ENCODE measurements around the gene MND1. TPM values are rescaled to one million over a fixed set of nuclear protein-coding genes. Genes with fewer than 3 reads are reported as not detected.
A peak's percentile ranks its signal among the peaks of the same experiment; 100 is the strongest.

The MND1 gene
- 2.4 and 9.0 TPM in 2 replicates for total RNA-seq

DNA sequence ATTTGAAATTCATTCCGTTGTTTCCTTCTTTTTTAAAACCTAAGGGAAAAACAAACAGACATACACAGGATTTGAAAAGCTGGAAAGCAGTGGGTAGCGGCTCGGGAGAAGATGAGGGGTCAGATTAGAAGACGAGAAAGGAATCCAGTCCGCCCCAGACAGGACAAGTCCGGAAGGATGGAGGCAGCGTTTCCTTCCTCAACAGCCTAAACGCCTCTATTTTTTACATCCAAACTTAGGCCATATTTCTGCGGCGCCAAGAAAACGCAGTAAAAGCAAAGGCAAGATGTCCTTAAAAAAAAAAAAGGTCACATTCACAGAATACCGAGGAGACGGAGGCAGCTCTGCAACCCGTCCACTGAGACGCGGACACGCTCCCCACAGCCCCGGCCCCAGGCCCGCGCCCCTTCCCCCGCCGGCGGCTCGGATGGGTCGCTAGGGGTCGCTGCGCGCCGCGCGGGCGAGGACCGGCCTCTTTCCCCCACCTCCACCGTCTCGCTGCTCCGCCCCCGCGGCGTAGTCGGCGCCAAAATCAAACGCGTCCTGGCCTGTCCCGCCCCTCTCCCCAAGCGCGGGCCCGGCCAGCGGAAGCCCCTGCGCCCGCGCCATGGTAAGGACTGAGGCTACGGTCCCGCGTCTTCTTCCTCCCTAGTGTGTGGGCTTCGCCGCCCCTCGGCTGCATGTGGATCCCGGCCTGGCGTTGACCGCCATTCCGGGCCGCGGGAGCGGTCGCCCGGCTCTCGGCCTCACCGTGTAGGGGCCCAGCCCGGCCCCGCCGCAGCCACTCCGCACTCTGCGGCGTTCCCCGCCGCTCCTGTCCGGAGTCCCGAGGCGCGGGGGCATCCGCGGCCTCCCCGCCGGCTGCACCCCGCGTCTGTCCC lies at the start of gene MND1:
TSS of gene MND1 (plus strand) at position 558 of the 881 bp plus-strand sequence. CDS start at position 608, 50 bp downstream.
- DNase-seq (ENCODE audit: low read depth): peak; percentile 32

DNA sequence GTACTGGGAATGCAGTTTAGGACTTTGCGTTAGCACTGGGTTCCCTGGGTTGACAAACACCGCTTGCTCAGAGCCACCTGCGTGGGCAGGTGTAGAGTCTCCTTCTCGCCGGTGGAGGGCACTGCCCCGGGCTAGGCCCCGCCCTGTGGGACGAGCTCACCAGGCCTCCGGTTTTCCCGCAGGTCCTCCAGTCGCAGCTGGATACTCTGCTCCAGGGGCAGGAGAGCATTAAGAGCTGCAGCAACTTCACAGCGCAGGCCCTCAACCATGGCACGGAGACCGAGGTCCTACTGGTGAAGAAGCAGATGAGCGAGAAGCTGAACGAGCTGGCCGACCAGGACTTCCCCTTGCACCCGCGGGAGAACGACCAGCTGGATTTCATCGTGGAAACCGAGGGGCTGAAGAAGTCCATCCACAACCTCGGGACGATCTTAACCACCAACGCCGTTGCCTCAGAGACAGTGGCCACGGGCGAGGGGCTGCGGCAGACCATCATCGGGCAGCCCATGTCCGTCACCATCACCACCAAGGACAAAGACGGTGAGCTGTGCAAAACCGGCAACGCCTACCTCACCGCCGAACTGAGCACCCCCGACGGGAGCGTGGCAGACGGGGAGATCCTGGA lies 49.2 kb upstream of the MND1 start:
- DNase-seq (ENCODE audit: low read depth): peak; percentile 6

DNA sequence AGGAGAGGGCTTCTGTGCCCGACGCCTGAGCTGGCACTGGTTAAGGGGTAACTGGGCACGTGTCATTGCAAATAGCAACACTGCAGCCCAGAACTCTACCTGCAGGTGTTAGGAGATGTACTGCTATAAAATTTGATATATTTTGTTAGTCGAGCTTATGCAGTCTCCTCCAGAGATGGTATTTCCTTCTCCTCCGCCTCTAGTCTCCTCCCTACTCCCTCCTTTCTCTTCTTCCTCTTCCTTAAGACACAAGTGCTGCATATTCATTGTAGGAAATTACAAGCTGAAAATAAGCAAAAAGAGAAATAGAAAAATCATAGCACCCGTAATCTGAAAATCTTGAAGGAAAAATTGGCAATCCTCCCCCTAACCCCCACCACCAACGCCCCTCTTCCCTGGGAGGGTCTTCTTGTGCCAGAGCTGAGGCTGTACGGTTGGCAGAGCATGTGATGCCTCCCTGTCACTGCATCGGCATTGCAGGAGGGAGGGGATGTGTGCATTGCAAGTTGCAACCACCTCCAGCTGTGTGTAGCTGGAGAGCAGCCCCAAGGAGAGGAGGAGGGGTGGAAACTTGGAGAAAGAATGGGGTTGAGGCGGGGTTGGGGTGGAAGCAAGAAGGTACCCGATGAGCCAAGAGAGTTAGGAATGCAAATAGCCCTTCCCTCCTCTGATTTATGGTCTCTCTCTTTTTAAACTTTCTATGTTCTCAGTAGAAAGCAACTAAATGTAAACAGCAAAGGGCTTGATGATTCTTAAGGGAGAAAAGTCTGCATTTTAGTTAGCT lies 48.3 kb upstream of the MND1 start:
- no peak for DNase-seq (ENCODE audit: low read depth)

- DNase-seq (ENCODE audit: low read depth): no peak
These were observed 47.4 kb upstream of the MND1 start for GRCh38 chr4:153297116-153297515.

DNA sequence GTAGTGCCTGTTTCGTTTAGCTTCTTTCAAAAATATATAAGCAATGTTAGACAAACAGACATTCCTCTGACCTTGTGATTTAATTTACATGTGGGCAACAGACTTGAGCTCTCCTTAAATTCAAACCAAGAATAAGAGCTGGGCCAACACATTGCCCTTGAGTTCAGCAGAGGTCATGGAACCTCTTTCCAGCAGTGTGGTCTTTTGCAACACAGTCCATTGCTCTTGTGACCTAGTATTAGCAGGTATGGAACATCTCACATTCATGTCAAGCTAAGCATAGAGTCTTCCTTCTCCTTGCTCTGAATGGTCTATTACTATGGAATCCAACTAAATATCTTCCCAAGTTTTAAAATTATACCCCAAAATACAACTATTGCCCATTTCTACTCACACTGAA lies 33.7 kb upstream of the MND1 start:
- no peak for DNase-seq (ENCODE audit: low read depth)

DNA sequence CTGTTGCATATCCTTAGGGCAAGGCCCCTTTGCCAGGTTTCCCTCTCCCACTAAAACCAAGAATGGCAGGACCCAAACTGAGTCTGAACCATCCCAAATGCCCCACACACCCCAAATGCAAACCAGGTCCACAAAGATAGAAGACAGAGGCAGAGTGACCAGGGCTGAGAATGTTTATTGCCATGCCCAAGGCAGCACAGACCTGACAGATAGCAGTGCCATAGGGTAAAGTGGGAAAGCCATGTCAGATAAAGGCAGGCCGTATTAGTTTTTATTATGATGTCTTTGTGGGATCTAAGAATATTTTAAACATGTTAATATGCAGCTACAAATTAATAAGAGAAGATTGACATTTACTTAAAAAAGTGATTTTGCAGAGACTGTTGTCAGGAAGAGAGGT lies 29.6 kb upstream of the MND1 start:
- no peak for DNase-seq (ENCODE audit: low read depth)

GRCh38 chr4:153318696-153319320 lies 25.7 kb upstream of the MND1 start:
- DNase-seq (ENCODE audit: low read depth): peak; percentile 57

DNA sequence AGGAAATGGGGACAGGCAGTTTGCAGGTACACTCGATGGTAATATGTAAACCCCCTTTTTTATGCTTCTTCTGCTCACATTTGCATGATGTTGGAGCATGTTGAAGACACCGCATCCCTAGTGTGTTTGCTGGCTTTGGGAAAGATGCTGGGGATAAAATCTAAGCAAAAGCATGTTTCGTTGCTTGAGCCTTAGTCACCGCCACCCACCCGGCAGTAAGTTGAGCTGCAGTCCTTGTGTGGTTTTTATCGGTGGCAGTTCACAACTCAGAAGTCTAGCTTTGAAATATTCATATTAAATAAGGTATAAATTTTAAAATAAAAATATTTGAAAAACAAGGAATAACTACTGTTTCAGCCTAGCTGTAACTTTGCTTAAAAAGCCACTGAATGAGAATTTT lies 21.7 kb upstream of the MND1 start:
- no peak for DNase-seq (ENCODE audit: low read depth)

- no peak for DNase-seq (ENCODE audit: low read depth)
These were observed 20.4 kb upstream of the MND1 start for GRCh38 chr4:153324046-153324445.

DNA sequence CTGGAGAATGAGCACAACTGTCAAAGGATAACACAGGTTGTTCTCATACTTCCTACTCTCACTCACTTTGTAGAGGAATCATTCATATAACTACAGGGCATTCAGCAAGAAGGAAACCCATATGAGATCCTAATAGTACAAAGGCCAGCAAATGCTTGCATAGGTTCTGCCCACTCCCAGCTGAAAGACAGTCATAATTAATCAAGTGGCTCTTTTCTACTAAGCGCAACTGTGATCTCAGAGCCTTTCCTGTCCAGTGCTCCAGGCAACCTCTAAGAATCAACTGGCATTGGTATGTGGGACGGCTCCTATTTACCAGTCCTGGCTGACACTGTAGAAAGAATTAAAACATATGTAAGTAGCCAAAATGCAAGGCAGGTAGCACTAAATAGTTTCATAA lies 18.9 kb upstream of the MND1 start:
- no peak for DNase-seq (ENCODE audit: low read depth)

DNA sequence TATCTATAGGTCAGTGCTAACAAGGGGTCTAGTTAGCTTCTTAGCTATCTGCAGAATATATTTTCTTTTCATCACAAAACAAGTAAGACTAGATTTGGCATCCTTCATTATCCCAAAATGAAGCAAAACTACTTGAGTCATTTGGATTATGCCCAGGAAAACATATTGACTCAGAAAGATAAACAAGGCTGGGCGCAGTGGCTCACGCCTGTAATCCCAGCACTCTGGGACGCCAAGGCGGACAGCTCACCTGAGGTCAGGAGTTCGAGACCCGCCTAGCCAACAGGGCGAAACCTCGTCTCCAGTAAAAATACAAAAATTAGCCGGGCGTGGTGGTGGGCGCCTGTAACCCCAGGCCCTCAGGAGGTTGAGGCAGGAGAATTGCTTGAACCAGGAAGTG lies 18.0 kb upstream of the MND1 start:
- DNase-seq (ENCODE audit: low read depth): no peak

GRCh38 chr4:153327247-153327646 lies 17.2 kb upstream of the MND1 start:
- DNase-seq (ENCODE audit: low read depth): no peak

- DNase-seq (ENCODE audit: low read depth): no peak
These were observed 11.6 kb upstream of the MND1 start for GRCh38 chr4:153332936-153333335.

DNA sequence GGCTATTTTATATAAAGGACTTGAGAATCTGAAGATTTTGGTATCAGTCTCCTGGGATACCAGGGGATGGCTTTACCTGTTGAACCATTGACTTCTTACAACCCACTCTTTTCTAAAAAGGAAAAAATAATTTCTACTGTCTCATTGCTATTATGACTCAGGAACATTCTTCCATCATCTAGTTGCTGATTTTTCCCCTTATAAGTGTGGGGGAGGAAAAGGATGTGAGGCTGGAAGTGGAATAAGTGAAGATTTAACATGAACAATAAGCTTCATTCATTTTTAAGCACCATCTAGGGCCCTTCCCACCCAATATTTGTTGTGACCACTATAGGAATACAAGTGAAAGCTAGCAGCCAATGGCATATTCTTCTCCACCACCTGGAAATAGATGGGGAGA lies 10.6 kb upstream of the MND1 start:
- DNase-seq (ENCODE audit: low read depth): no peak

DNA sequence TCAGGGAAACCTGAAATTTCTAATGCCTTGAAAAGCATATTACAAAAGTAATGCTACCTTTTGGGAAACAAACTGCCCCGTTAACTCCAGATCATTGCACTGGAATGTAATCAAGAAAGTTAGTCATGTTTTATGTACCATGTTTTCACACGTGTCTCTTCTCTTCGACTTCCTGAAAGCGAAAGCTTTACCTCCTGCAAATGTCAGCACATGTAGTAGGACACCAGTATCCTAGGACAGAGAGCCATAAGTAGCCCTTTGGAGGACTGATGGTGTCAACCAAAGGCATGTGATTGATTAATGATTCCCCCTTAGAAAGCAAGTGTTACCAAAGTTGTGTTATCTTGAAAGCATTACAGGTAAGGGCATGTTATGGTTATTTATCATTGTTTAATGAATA lies 8.8 kb upstream of the MND1 start:
- DNase-seq (ENCODE audit: low read depth): peak; percentile 73

GRCh38 chr4:153337686-153338085 lies 6.8 kb upstream of the MND1 start:
- no peak for DNase-seq (ENCODE audit: low read depth)

DNA sequence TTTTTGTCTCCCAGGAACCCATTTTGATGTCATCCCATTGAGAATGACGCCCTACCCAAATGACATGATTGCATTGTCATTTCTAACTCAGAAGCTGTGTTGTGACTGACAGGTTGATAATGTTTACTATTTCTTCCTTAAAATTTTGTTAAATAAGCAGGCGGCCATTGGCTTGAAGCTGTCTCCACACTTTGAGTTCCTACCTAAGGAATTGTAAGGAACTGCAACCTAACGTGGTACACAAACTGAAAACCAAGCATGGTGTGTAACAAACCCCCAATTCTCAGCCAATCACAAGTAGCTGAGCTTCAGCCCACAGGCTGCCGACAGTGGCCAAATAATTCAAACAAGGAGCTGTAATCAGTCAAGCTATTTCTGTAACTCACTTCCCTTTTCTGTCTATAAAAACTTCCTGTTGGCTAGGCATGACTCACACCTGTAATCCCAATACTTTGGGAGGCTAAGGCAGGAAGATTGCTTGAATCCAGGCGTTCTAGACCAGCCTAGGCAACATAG lies 2.9 kb upstream of the MND1 start:
- DNase-seq (ENCODE audit: low read depth): peak; percentile 71

DNA sequence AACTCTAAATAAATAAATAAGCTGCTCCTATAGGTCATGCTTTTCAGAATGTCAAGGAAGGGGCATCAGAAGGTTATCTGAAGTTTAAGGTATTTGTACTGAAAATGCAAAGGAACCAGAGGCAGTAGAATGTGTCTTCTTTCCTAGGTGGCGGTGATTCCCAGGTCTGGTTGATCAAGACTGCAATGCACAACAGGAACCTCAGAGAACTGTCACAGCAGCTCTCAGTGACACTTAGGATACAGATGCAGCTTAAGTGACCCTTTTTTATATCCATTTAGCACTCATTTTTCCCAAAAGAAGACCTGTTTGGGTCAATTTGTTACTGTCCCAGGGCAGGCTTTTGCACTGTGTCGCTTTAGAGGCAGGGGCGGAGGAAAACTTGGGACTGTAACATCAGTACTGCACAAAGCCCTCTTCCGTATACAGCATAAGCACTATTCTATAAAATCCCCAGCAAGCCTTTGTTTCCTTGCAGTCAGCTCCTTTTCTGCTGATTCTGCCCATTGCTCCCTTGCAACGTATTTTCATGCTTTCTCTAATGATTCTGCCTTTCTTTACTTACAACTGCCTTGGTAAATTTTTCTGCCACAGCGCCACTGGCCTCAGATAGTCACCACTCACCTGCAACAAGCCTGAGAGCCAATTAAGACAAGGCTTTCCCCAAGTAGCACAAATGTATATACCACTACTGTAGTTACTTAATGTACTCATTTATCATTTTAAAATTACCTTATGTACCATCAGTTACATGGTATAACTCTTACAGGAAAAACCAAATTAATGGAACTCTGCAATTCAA lies 1.5 kb upstream of the MND1 start:
- DNase-seq (ENCODE audit: low read depth): no peak

DNA sequence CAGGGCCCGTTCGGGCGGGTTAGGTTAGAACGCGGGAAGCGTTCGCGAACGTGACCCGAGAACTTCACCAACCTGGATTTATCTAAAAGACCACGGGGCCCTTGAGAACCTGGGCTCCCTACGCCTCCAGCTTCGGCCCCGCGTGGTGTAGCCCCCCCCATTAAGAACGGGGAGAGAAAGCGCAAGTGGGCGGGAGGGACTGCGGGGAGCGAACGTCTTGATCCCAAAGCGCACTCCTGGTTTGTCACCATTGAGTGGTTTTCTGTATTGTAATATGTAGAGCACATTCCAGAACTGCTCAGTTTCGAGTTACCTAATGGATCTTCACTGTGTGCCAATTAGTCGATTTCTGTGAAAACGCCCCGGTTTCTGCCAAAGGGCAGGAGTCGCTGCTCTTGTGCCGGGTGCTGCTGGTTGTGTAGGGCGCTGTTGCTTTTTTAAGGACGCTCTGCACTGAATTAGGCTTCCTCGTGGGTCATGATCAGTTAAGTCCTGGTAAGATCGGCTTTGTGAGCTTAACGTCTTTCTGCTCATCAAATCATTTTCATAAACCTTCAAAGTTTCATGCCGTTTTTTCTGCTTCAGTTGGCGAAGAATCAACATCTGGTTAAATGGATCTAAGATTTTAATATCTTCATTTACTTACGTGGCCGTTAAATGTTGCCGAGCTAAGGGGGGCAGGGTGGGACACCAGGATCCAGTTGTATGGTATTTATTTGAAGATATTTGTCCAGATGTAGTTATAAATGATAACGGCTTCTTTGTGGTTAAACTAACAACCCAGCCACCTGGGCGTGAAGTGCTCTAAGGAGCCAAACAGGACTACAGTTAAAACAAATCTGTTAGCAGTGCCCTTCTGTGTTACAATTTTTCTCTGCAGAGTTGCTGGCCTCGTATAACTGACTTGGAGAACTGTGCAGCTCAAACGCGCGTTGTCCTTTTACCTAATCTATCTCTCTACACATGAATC lies 809 bp downstream of the MND1 start:
- DNase-seq (ENCODE audit: low read depth): peak; percentile 67

DNA sequence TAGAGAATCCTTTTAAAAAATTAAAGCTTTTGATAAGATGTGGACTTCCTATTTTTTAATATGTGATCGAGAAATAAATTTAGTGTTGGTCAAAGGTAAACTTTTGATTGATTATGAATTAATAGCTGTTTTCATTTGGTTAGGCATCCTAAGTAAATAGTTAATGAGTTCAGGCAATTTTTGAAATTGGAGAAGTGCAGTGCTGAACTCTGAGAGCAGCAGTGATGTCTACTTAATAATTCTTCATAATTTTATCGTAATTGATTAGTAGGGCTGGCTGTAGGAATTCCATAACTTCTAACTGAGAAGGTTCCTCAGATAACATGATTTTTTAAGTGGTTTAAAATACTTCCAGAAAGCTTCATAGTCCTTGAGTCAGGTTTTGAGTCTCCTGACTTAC lies 1.5 kb downstream of the MND1 start:
- no peak for DNase-seq (ENCODE audit: low read depth)

Data from renal cortical epithelial cell (primary cell).